WERI-Rb-1 (cell line): ENCODE measurements around the gene CHCT1.
A peak's percentile ranks its signal among the peaks of the same experiment; 100 is the strongest.
"Not testable (repeated sequence)": the region's sequence is repeated elsewhere in the genome, so short reads cannot be mapped to it uniquely, and the experiment has no call there.

Experiments
- DNase-seq: peaks from one replicate; pipeline ENCODE4 v3.0.0-alpha.2; 2020
- H3K27ac ChIP-seq: fragments of 250-450 bp; sonication (Bioruptor Pico); 2 replicates; pipeline ENCODE4 v1.5.1; 2020; ENCODE audit warnings: mild to moderate bottlenecking, moderate library complexity
- H3K27me3 ChIP-seq: fragments of 250-450 bp; sonication (Bioruptor Pico); 2 replicates; pipeline ENCODE4 v1.5.1; 2021; ENCODE audit warnings: mild to moderate bottlenecking, low read depth, moderate library complexity; ENCODE audit not compliant: insufficient read depth, severe bottlenecking
- H3K36me3 ChIP-seq: fragments of 250-450 bp; sonication (Bioruptor Pico); 2 replicates; pipeline ENCODE4 v1.5.1; 2020; ENCODE audit warnings: mild to moderate bottlenecking, moderate library complexity
- H3K4me3 ChIP-seq: 2 replicates; pipeline ENCODE4 v1.5.1; 2011; ENCODE audit warnings: low read depth, mild to moderate bottlenecking, control low read depth, low read length
- H3K9me3 ChIP-seq: fragments of 250-450 bp; sonication (Bioruptor Pico); 2 replicates; pipeline ENCODE4 v1.5.1; 2021; ENCODE audit warnings: mild to moderate bottlenecking, moderate library complexity; ENCODE audit not compliant: severe bottlenecking
- CTCF ChIP-seq: IDR thresholded peaks from 2 replicates; pipeline ENCODE4 v1.5.1; 2011; ENCODE audit warnings: low read depth, mild to moderate bottlenecking, control low read depth, inconsistent platforms, low read length

The CHCT1 gene

GRCh38 chr17:60421273-60422161 is 772 bp upstream of the CHCT1 start:
- H3K27ac ChIP-seq: 0 out of 2 replicates have a peak overlapping the region, but pooled peaks have one; percentile 20
- peaks cover 2% of the 10 kb centered on the region for H3K9me3 ChIP-seq
- peak overlapping the region; percentile 39 for H3K4me3 ChIP-seq
- peak; percentile 65 for TF ChIP-seq CTCF
- no peaks in the 10 kb centered on the region for H3K36me3 ChIP-seq
- peak; percentile 65 for DNase-seq
- H3K27me3 ChIP-seq: no peaks in the 10 kb centered on the region

- H3K36me3 ChIP-seq: no peaks in the 10 kb centered on the region
- no peak for TF ChIP-seq CTCF
- no peaks in the 10 kb centered on the region for H3K27me3 ChIP-seq
- no peak overlapping the region for H3K27ac ChIP-seq
- H3K4me3 ChIP-seq: no peak overlapping the region
- H3K9me3 ChIP-seq: peaks cover 2% of the 10 kb centered on the region
- no peak for DNase-seq
These were observed 1.6 kb downstream of the CHCT1 start for GRCh38 chr17:60423865-60424264.

GRCh38 chr17:60425626-60426025 is 3.3 kb downstream of the CHCT1 start:
- Histone ChIP-seq H3K27ac (no peak overlapping the region), H3K4me3 (no peak overlapping the region), H3K36me3 (no peaks in the 10 kb centered on the region), H3K9me3 (no peaks in the 10 kb centered on the region), H3K27me3 (no peaks in the 10 kb centered on the region)
- TF ChIP-seq CTCF: no peak
- DNase-seq: no peak

GRCh38 chr17:60426596-60426995 is 4.3 kb downstream of the CHCT1 start:
- no peaks in the 10 kb centered on the region for H3K36me3 ChIP-seq
- H3K4me3 ChIP-seq: no peak overlapping the region
- no peaks in the 10 kb centered on the region for H3K27me3 ChIP-seq
- H3K27ac ChIP-seq: no peak overlapping the region
- DNase-seq: no peak
- TF ChIP-seq CTCF: no peak
- no peaks in the 10 kb centered on the region for H3K9me3 ChIP-seq

GRCh38 chr17:60428491-60428890 is 6.2 kb downstream of the CHCT1 start:
- not testable (repeated sequence) for H3K27me3 ChIP-seq, H3K36me3 ChIP-seq, H3K4me3 ChIP-seq, DNase-seq, H3K27ac ChIP-seq
- peaks cover 13% of the 10 kb centered on the region for H3K9me3 ChIP-seq

GRCh38 chr17:60430561-60430960 is 8.3 kb downstream of the CHCT1 start:
- not testable (repeated sequence) for H3K27ac ChIP-seq

GRCh38 chr17:60433021-60433997 is 11.0 kb downstream of the CHCT1 start:
- H3K4me3 ChIP-seq, H3K36me3 ChIP-seq, H3K27ac ChIP-seq, H3K27me3 ChIP-seq, DNase-seq: not testable (repeated sequence)
- H3K9me3 ChIP-seq: peaks cover 13% of the 10 kb centered on the region

More at GRCh38 chr17:60430561-60430960, 8.3 kb downstream of the CHCT1 start:
- H3K27me3 ChIP-seq, DNase-seq, H3K36me3 ChIP-seq, H3K4me3 ChIP-seq: not testable (repeated sequence)
- H3K9me3 ChIP-seq: peaks cover 13% of the 10 kb centered on the region
